Astrocyte (in vitro differentiated cells and primary cell): ENCODE data around the gene ANXA2. TPM values are rescaled to one million over a fixed set of nuclear protein-coding genes. Genes with fewer than 3 reads are reported as not detected.

ENCODE experiments used
- DNase-seq: peaks from one replicate; pipeline ENCODE4 v3.0.0-alpha.2; 2010; ENCODE audit warnings: low read depth
- FAIRE-seq: peaks from 2 replicates; lab custom pipeline; 2011; peaks lifted over from hg19 to GRCh38; lab: Jason Lieb, UNC
- H2AFZ ChIP-seq: 2 replicates; pipeline ENCODE4 v1.6.0; 2012; ENCODE audit warnings: low read depth, low read length, inconsistent platforms
- H3K27ac ChIP-seq: 2 replicates; pipeline ENCODE4 v1.5.1; 2011; ENCODE audit warnings: low read depth, low read length, inconsistent platforms
- H3K27me3 ChIP-seq: 2 replicates; pipeline ENCODE4 v1.6.0; 2011; ENCODE audit warnings: low read length, inconsistent platforms; ENCODE audit not compliant: insufficient read depth
- H3K36me3 ChIP-seq: 2 replicates; pipeline ENCODE4 v1.5.1; 2011; ENCODE audit warnings: low read length, inconsistent platforms; ENCODE audit not compliant: insufficient read depth
- H3K4me1 ChIP-seq: 2 replicates; pipeline ENCODE4 v1.5.1; 2011; ENCODE audit warnings: low read length, inconsistent platforms; ENCODE audit not compliant: insufficient read depth
- H3K4me2 ChIP-seq: 2 replicates; pipeline ENCODE4 v1.6.0; 2012; ENCODE audit warnings: low read length, inconsistent platforms
- H3K4me3 ChIP-seq: 2 replicates; pipeline ENCODE4 v1.5.1; 2011; ENCODE audit warnings: low read depth, mild to moderate bottlenecking, low read length, inconsistent platforms; ENCODE audit not compliant: insufficient read depth
- H3K79me2 ChIP-seq: 2 replicates; pipeline ENCODE4 v1.6.0; 2012; ENCODE audit warnings: mild to moderate bottlenecking, low read length, inconsistent platforms; ENCODE audit not compliant: insufficient read depth
- H3K9ac ChIP-seq: 2 replicates; pipeline ENCODE4 v1.6.0; 2012; ENCODE audit warnings: mild to moderate bottlenecking, low read length, inconsistent platforms
- H3K9me3 ChIP-seq: 2 replicates; pipeline ENCODE4 v1.5.1; 2012; ENCODE audit warnings: low read depth, mild to moderate bottlenecking, low read length, inconsistent platforms; ENCODE audit not compliant: insufficient read depth
- H4K20me1 ChIP-seq: 2 replicates; pipeline ENCODE4 v1.6.0; 2012; ENCODE audit warnings: low read length, inconsistent platforms; ENCODE audit not compliant: insufficient read depth
- H3K27ac Mint-ChIP-seq: one replicate; pipeline ENCODE4 v1.8.0; 2021; ENCODE audit warnings: mild to moderate bottlenecking, mixed read lengths; ENCODE audit not compliant: unreplicated experiment
- H3K27me3 Mint-ChIP-seq: one replicate; pipeline ENCODE4 v1.8.0; 2021; ENCODE audit warnings: low read depth, mixed read lengths; ENCODE audit not compliant: unreplicated experiment
- H3K36me3 Mint-ChIP-seq: one replicate; pipeline ENCODE4 v1.8.0; 2021; ENCODE audit warnings: low read depth, mixed read lengths; ENCODE audit not compliant: unreplicated experiment
- H3K4me1 Mint-ChIP-seq: one replicate; pipeline ENCODE4 v1.8.0; 2021; ENCODE audit warnings: low read depth, mixed read lengths; ENCODE audit not compliant: unreplicated experiment
- H3K4me3 Mint-ChIP-seq: one replicate; pipeline ENCODE4 v1.8.0; 2021; ENCODE audit warnings: mild to moderate bottlenecking, moderate library complexity, mixed read lengths; ENCODE audit not compliant: unreplicated experiment
- H3K9me3 Mint-ChIP-seq: one replicate; pipeline ENCODE4 v1.8.0; 2021; ENCODE audit warnings: mild to moderate bottlenecking, mixed read lengths; ENCODE audit not compliant: unreplicated experiment
- EZH2 ChIP-seq: IDR thresholded peaks from 2 replicates; pipeline ENCODE4 v1.6.1; 2012; ENCODE audit warnings: mild to moderate bottlenecking, low read length, inconsistent platforms; ENCODE audit not compliant: insufficient read depth
- total RNA-seq: library from RNA; stranded (reverse); gene quantifications from 2 replicates; pipeline ENCODE4 v1.2.1, GENCODE V29; 2021
- TF ChIP-seq, protein P1 (sequence below): IDR thresholded peaks from 2 replicates; pipeline ENCODE4 v1.5.1; 2011; ENCODE audit warnings: low read depth, mild to moderate bottlenecking, inconsistent platforms, low read length, moderate library complexity; ENCODE audit not compliant: insufficient read depth

ANXA2 gene
- total RNA-seq, 1 donor from 2014 or later = 2,599 TPM

DNA sequence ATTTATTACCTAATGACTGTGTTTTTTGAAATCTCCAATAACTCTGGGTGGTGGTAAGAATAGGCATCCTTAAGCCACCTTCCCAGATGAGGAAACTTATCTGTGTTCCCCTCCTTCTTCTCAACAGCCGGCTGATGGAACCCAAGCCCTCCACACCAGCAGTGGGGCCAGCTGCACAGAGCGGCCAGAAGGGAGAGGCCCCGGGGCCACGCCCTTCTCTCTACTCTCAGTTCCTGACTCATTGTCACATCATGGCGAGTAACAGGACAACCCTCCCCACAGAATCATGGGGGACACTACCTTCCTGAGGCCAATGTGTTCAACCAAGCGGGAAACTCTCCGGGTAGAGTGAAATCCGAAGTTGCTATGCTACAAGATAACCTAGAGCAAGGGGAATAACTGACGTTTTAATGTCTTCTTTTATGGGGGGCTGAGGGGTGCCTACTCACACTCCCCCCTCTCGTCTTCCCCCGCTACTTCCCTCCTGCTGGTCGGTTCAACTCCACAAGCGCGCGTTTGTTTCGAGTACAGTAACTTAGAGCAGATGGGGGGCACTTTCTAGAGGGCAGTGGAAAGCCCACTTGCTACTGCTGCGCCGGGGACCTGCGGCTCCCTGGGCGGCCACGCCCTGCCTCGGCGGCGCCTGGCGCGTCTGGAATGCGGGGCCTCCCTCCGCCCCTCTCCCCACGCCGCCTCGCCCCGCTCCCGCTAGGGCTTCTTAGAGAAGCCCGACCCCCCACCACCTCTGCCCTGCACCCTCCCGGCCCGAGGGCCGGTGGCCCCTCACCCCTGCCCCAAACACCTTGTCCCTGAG, 621 bp downstream of the ANXA2 start:
- H3K27me3 Mint-ChIP-seq = no peaks in the 10 kb centered on the region
- H3K4me1 ChIP-seq = peaks cover 69% of the 10 kb centered on the region
- H3K36me3 ChIP-seq = peaks cover 27% of the 10 kb centered on the region
- H3K79me2 ChIP-seq = peaks cover 56% of the 10 kb centered on the region
- H4K20me1 ChIP-seq = peaks cover 50% of the 10 kb centered on the region
- TF ChIP-seq, protein P1, sequence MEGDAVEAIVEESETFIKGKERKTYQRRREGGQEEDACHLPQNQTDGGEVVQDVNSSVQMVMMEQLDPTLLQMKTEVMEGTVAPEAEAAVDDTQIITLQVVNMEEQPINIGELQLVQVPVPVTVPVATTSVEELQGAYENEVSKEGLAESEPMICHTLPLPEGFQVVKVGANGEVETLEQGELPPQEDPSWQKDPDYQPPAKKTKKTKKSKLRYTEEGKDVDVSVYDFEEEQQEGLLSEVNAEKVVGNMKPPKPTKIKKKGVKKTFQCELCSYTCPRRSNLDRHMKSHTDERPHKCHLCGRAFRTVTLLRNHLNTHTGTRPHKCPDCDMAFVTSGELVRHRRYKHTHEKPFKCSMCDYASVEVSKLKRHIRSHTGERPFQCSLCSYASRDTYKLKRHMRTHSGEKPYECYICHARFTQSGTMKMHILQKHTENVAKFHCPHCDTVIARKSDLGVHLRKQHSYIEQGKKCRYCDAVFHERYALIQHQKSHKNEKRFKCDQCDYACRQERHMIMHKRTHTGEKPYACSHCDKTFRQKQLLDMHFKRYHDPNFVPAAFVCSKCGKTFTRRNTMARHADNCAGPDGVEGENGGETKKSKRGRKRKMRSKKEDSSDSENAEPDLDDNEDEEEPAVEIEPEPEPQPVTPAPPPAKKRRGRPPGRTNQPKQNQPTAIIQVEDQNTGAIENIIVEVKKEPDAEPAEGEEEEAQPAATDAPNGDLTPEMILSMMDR = no peak
- no peak for TF ChIP-seq EZH2
- H3K9me3 ChIP-seq = no peaks in the 10 kb centered on the region
- peaks cover 52% of the 10 kb centered on the region for H3K4me1 Mint-ChIP-seq
- H3K4me2 ChIP-seq = peak overlapping the region; percentile 91
- H3K4me3 ChIP-seq = peak overlapping the region; percentile 97
- no peak for FAIRE-seq
- peak overlapping the region; percentile 98 for H3K27ac ChIP-seq
- peak overlapping the region; percentile 98 for H3K27ac Mint-ChIP-seq
- peak overlapping the region; percentile 99 for H3K9ac ChIP-seq
- no peaks in the 10 kb centered on the region for H3K27me3 ChIP-seq
- no peak overlapping the region for H2AFZ ChIP-seq
- peaks cover 20% of the 10 kb centered on the region for H3K36me3 Mint-ChIP-seq
- H3K9me3 Mint-ChIP-seq = no peaks in the 10 kb centered on the region
- H3K4me3 Mint-ChIP-seq = peak overlapping the region; percentile 96
- DNase-seq = no peak

DNA sequence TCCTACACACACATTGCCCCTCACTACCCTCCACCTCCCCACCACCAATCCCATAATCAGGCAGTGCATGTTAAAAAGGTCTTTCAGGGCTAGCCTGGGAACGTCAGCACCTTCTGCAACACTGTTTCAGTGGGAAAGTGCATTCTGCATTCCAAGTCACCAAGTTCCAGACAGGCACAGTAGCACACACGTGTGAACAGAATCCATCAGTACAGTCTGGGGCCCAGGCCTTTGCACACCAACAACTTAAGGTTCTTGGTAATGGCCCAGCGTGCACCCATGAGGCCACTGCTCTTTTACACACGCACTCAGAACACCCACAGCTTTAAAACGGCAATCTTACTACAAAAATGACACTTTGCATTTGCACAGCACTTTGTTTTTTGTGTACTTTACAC, 1.2 kb downstream of the ANXA2 start:
- Histone ChIP-seq H3K4me1 (peaks cover 70% of the 10 kb centered on the region), H3K27me3 (no peaks in the 10 kb centered on the region), H4K20me1 (peaks cover 55% of the 10 kb centered on the region), H3K9ac (peak overlapping the region; percentile 99), H3K27ac (peak overlapping the region; percentile 98), H3K4me2 (peak overlapping the region; percentile 91), H3K9me3 (no peaks in the 10 kb centered on the region), H3K36me3 (peaks cover 31% of the 10 kb centered on the region), H3K4me3 (peak overlapping the region; percentile 97), H2AFZ (no peak overlapping the region), H3K79me2 (peaks cover 62% of the 10 kb centered on the region)
- no peak for TF ChIP-seq EZH2
- TF ChIP-seq, protein P1 = no peak
- peak overlapping the region; percentile 96 for H3K4me3 Mint-ChIP-seq
- H3K27ac Mint-ChIP-seq = peak overlapping the region; percentile 98
- no peak for FAIRE-seq
- H3K27me3 Mint-ChIP-seq = no peaks in the 10 kb centered on the region
- H3K9me3 Mint-ChIP-seq = no peaks in the 10 kb centered on the region
- peaks cover 51% of the 10 kb centered on the region for H3K4me1 Mint-ChIP-seq
- H3K36me3 Mint-ChIP-seq = peaks cover 20% of the 10 kb centered on the region
- DNase-seq = no peak

DNA sequence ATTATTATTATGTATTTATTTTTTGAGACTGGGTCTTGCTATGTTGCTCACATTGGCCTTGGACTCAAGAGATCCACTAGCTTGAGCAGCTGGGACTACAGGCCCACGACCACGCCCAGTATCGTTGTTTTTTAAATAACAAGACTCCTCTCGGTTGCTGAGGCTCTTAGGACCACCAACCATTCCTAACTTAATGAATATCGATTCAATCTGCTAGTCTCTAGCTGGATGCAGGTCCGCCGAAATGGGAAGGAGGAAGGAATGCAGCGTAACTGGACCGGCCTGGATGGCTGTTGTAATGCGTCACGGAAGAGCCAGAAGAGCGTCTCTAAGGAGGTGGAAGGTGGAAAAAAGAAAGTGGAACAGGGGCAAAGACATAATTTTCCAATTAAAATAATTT, 1.7 kb downstream of the ANXA2 start:
- H3K4me3 ChIP-seq = peak overlapping the region; percentile 97
- peak overlapping the region; percentile 91 for H3K4me2 ChIP-seq
- H3K36me3 ChIP-seq = peaks cover 31% of the 10 kb centered on the region
- H4K20me1 ChIP-seq = peaks cover 60% of the 10 kb centered on the region
- no peak for TF ChIP-seq EZH2
- TF ChIP-seq, protein P1 = no peak
- Mint-ChIP-seq H3K4me1 (peaks cover 52% of the 10 kb centered on the region), H3K27me3 (no peaks in the 10 kb centered on the region), H3K4me3 (peak overlapping the region; percentile 96), H3K27ac (peak overlapping the region; percentile 98), H3K9me3 (no peaks in the 10 kb centered on the region), H3K36me3 (peaks cover 20% of the 10 kb centered on the region)
- FAIRE-seq = no peak
- DNase-seq = no peak
- H3K9ac ChIP-seq = peak overlapping the region; percentile 99
- no peaks in the 10 kb centered on the region for H3K27me3 ChIP-seq
- peak overlapping the region; percentile 98 for H3K27ac ChIP-seq
- no peaks in the 10 kb centered on the region for H3K9me3 ChIP-seq
- peaks cover 66% of the 10 kb centered on the region for H3K79me2 ChIP-seq
- no peak overlapping the region for H2AFZ ChIP-seq
- H3K4me1 ChIP-seq = peaks cover 73% of the 10 kb centered on the region
